Mammary epithelial cell (primary cell): ENCODE measurements around the gene PCSK5.

Experiments used
- CTCF ChIP-seq, 2 donors: IDR thresholded peaks in 1 of 2; conservative IDR thresholded peaks in 1 of 2; 2 replicates each; pipeline ENCODE4 v1.5.1; 2011 to 2012; ENCODE audit warnings: inconsistent platforms in 2 of 2, low read length in 2 of 2, mild to moderate bottlenecking in 2 of 2, control low read depth in 1 of 2, low read depth in 1 of 2; ENCODE audit not compliant: insufficient read depth in 1 of 2; ENCODE audit errors: extremely low read depth in 1 of 2
- EZH2 ChIP-seq: IDR thresholded peaks from 2 replicates; pipeline ENCODE4 v1.6.1; 2012; ENCODE audit warnings: low read length, inconsistent platforms, borderline replicate concordance

DNA sequence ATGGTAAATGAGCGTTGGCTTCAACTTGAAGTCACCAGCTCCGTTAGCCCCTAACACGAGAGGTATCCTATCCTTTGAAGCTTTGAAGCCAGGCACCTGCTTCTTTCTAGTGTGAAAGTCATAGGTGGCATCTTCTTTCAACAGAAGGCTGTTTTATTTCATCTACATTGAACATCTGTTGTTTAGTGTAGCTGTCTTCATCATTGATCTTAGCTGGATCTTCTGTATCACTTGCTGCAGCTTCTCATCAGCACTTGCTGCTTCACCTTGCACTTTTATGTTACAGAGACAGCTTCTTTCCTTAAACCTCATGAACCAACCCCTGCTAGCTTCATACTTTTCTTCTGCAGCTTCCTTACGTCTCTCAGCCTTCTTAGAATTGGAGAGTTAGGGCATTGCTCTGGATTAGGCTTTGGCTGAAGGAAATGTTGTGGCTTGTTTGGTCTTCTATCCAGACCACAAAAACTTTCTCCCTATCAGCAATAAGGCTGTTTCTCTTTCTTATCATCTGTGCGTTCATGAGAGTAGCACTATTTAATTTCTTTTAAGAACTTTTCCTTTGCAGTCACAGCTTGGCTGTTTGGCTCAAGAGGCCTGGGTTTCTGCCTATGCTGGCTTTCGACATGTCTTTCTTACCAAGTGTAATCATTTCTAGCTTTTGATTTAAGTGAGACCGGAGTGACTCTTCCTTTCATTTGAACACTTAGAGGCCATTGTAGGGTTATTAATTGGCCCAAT lies 47.2 kb downstream of the PCSK5 start:
- TF ChIP-seq CTCF (conservative IDR thresholded peaks at IDR 0.05 in 1 of 2, IDR thresholded peaks at IDR 0.05 in 1 of 2; ENCODE audit: extremely low read depth in 1 of 2, insufficient read depth in 1 of 2, low read depth in 1 of 2, low read length in 2 of 2): no peak
- no peak for TF ChIP-seq EZH2
